HCT116 (cell line): ENCODE data around the gene GPR171.

ENCODE experiments used
- CBX3 ChIP-seq: IDR thresholded peaks from 2 replicates; pipeline ENCODE4 v1.6.1; 2012; ENCODE audit warnings: low read depth
- CTCF ChIP-seq, 3 experiments: fragments of 200-600 bp in 1 of 3; sonication (generic) in 1 of 3; IDR thresholded peaks in 2 of 3; conservative IDR thresholded peaks in 1 of 3; 2 replicates each; pipeline ENCODE4 v1.5.1; 2012 to 2017; ENCODE audit warnings: low read depth in 2 of 3, low read length in 2 of 3, antibody characterized with exemption in 1 of 3, borderline replicate concordance in 1 of 3, control low read depth in 1 of 3, mild to moderate bottlenecking in 1 of 3, mixed read lengths in 1 of 3, mixed run types in 1 of 3, moderate library complexity in 1 of 3; ENCODE audit not compliant: insufficient read depth in 1 of 3
- EZH2 ChIP-seq: fragments of 200-600 bp; sonication (generic); IDR thresholded peaks from 2 replicates; pipeline ENCODE4 v1.6.1; 2017; ENCODE audit warnings: antibody characterized with exemption, mixed run types
- MAX ChIP-seq: IDR thresholded peaks from 2 replicates; pipeline ENCODE4 v1.6.1; 2012
- POLR2A ChIP-seq: IDR thresholded peaks from 2 replicates; pipeline ENCODE4 v1.7.0; 2011; ENCODE audit warnings: borderline replicate concordance; ENCODE audit not compliant: insufficient read depth, insufficient read length; ENCODE audit errors: extremely low read depth
- POLR2AphosphoS5 ChIP-seq: IDR thresholded peaks from 2 replicates; pipeline ENCODE4 v1.6.1; 2011; ENCODE audit warnings: mild to moderate bottlenecking, low read depth, low read length, moderate library complexity
- SP1 ChIP-seq: IDR thresholded peaks from 2 replicates; pipeline ENCODE4 v1.6.1; 2012; ENCODE audit warnings: low read depth
- SRF ChIP-seq: IDR thresholded peaks from 2 replicates; pipeline ENCODE4 v1.6.1; 2012; ENCODE audit warnings: low read depth
- TCF7L2 ChIP-seq: IDR thresholded peaks from 2 replicates; pipeline ENCODE4 v1.7.0; 2011; ENCODE audit warnings: borderline replicate concordance, inconsistent platforms; ENCODE audit not compliant: insufficient read depth, insufficient read length; ENCODE audit errors: extremely low read depth
- YY1 ChIP-seq: IDR thresholded peaks from 2 replicates; pipeline ENCODE4 v1.6.1; 2011; ENCODE audit warnings: low read length, low read depth, moderate library complexity, mild to moderate bottlenecking; ENCODE audit not compliant: insufficient replicate concordance; ENCODE audit errors: extremely low read depth
- ZNF274 ChIP-seq: fragments of 200-500 bp; sonication (Bioruptor generic); IDR thresholded peaks from 2 replicates; pipeline ENCODE4 v1.6.1; 2014; ENCODE audit warnings: mild to moderate bottlenecking, low read depth, low read length, inconsistent platforms

- no peak for TF ChIP-seq POLR2AphosphoS5
- no peak for TF ChIP-seq POLR2A
- no peak for TF ChIP-seq EZH2
- no peak for TF ChIP-seq SRF
- no peak for TF ChIP-seq CTCF (IDR thresholded peaks at IDR 0.05 in 2 of 3, conservative IDR thresholded peaks at IDR 0.05 in 1 of 3; ENCODE audit: borderline replicate concordance in 1 of 3, insufficient read depth in 1 of 3, low read depth in 2 of 3, low read length in 2 of 3)
- no peak for TF ChIP-seq CBX3
- no peak for TF ChIP-seq SP1
- TF ChIP-seq ZNF274: no peak
- TF ChIP-seq TCF7L2: no peak
- TF ChIP-seq MAX: no peak
- no peak for TF ChIP-seq YY1
These were observed 6.6 kb upstream of the GPR171 start for GRCh38 chr3:151209654-151210053.
